ENCODE data around the gene UNC13B. TPM values are rescaled to one million over a fixed set of nuclear protein-coding genes. Genes with fewer than 3 reads are reported as not detected.

UNC13B gene
- total and polyA plus RNA-seq, 2 of the 8 experiments (the other 6 are each of a cell fraction or from before 2014, with no cell fraction given) = 23.1 to 51.7 TPM

DNA sequence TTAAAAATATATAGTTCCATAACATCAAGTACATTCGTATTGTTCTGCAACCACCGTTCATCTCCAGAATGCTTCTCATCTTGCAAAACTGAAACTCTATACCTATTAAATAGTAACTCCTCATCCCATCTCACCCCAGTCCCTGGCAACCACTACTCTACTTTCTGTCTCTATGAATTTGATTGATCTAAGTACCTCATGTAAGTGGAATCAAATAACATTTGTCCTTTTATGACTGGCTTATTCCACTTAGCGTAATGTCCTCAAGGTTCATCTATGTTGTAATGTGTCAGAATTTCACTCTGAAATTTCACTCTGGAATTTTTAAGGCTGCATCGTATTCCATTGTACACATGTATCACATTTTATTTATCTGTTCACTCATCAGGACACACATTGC, 196.0 kb downstream of the UNC13B start:
- no peak overlapping the region for H2BK12ac ChIP-seq (ENCODE audit: low read depth, low read length)
- no peak for DNase-seq (ENCODE audit: low read depth in 1 of 2, low spot score in 2 of 2)
- H3K18ac ChIP-seq (ENCODE audit: extremely low read depth, low read length) = no peak overlapping the region
- H2BK15ac ChIP-seq (ENCODE audit: low read length) = no peak overlapping the region
- CTCF ChIA-PET (ENCODE audit: partially characterized antibody) = no interaction called here
- no peak overlapping the region for H3K4me3 ChIP-seq (ENCODE audit: extremely low read depth in 1 of 4, insufficient read depth in 2 of 4, low read depth in 3 of 4, low read length in 4 of 4)
- no peak overlapping the region for H4K8ac ChIP-seq (ENCODE audit: extremely low read depth, insufficient read depth, low read length)
- no peak overlapping the region for H2BK120ac ChIP-seq (replicated peaks; ENCODE audit: low read depth, low read length)
- H2AFZ ChIP-seq (ENCODE audit: low read length) = no peak overlapping the region
- H3K14ac ChIP-seq (ENCODE audit: insufficient read length) = no peak overlapping the region
- H4K5ac ChIP-seq (ENCODE audit: insufficient read length, low read depth, low read length) = no peak overlapping the region
- no peak overlapping the region for H3K27ac ChIP-seq (ENCODE audit: low read depth, low read length)
- H3K9me3 ChIP-seq (ENCODE audit: insufficient read depth in 2 of 2, low read depth in 1 of 2, low read length in 1 of 2) = no peaks in the 10 kb centered on the region
- POLR2A ChIA-PET (ENCODE audit: partially characterized antibody) = no interaction called here
- no peak overlapping the region for H3K23ac ChIP-seq (ENCODE audit: insufficient read length)
- FAIRE-seq = no peak
- no peaks in the 10 kb centered on the region for H3K27me3 ChIP-seq (replicated peaks in 1 of 4; ENCODE audit: control insufficient read depth in 3 of 4, extremely low read depth in 1 of 4, insufficient read depth in 3 of 4, low read length in 3 of 4)
- no peaks in the 10 kb centered on the region for H3K79me2 ChIP-seq (ENCODE audit: control insufficient read depth in 1 of 2, insufficient read depth in 2 of 2, low read length in 2 of 2)
- no peak overlapping the region for H2BK5ac ChIP-seq (ENCODE audit: low read depth, low read length)
- H3K4me1 ChIP-seq (replicated peaks in 1 of 4; ENCODE audit: control insufficient read depth in 3 of 4, insufficient read depth in 4 of 4, low read length in 3 of 4) = no peaks in the 10 kb centered on the region
- H4K91ac ChIP-seq (replicated peaks; ENCODE audit: insufficient read length, low read length) = no peak overlapping the region
- H3K23me2 ChIP-seq (ENCODE audit: low read depth, low read length) = no peaks in the 10 kb centered on the region
- no peak overlapping the region for H3K4me2 ChIP-seq (ENCODE audit: insufficient read depth in 1 of 2, low read depth in 2 of 2, low read length in 2 of 2)
- no peak overlapping the region for H3K9ac ChIP-seq (replicated peaks in 1 of 4; ENCODE audit: extremely low read depth in 1 of 4, low read depth in 3 of 4, low read length in 3 of 4)
- H2BK20ac ChIP-seq (ENCODE audit: low read length) = no peak overlapping the region
- no peaks in the 10 kb centered on the region for H3K36me3 ChIP-seq (ENCODE audit: control insufficient read depth in 2 of 4, insufficient read depth in 4 of 4, low read length in 3 of 4)
- no peak overlapping the region for H3K4ac ChIP-seq (replicated peaks; ENCODE audit: insufficient read length, low read depth, low read length)
- H4K20me1 ChIP-seq (replicated peaks in 1 of 2; ENCODE audit: control insufficient read depth in 1 of 2, insufficient read depth in 2 of 2, low read length in 2 of 2) = no peaks in the 10 kb centered on the region
- no peak overlapping the region for H3K56ac ChIP-seq (replicated peaks; ENCODE audit: insufficient read length, low read depth, low read length)
- WGBS, 2 experiments (ENCODE audit: extremely low coverage in 1 of 2, insufficient coverage in 1 of 2, insufficient read length in 1 of 2, insufficient replicate concordance in 2 of 2, low coverage in 1 of 2, low lambda C conversion rate in 2 of 2, missing lambda C conversion rate in 1 of 2) = 88% methylated on average over 4 of the region's 4 CpGs; no CpG with 5 or more reads in 1 of the 2 experiments
- no peaks in the 10 kb centered on the region for H3K79me1 ChIP-seq (ENCODE audit: low read depth, low read length)
- no peak overlapping the region for H2AK5ac ChIP-seq (ENCODE audit: low read depth, low read length)
- TF ChIP-seq, protein P1, sequence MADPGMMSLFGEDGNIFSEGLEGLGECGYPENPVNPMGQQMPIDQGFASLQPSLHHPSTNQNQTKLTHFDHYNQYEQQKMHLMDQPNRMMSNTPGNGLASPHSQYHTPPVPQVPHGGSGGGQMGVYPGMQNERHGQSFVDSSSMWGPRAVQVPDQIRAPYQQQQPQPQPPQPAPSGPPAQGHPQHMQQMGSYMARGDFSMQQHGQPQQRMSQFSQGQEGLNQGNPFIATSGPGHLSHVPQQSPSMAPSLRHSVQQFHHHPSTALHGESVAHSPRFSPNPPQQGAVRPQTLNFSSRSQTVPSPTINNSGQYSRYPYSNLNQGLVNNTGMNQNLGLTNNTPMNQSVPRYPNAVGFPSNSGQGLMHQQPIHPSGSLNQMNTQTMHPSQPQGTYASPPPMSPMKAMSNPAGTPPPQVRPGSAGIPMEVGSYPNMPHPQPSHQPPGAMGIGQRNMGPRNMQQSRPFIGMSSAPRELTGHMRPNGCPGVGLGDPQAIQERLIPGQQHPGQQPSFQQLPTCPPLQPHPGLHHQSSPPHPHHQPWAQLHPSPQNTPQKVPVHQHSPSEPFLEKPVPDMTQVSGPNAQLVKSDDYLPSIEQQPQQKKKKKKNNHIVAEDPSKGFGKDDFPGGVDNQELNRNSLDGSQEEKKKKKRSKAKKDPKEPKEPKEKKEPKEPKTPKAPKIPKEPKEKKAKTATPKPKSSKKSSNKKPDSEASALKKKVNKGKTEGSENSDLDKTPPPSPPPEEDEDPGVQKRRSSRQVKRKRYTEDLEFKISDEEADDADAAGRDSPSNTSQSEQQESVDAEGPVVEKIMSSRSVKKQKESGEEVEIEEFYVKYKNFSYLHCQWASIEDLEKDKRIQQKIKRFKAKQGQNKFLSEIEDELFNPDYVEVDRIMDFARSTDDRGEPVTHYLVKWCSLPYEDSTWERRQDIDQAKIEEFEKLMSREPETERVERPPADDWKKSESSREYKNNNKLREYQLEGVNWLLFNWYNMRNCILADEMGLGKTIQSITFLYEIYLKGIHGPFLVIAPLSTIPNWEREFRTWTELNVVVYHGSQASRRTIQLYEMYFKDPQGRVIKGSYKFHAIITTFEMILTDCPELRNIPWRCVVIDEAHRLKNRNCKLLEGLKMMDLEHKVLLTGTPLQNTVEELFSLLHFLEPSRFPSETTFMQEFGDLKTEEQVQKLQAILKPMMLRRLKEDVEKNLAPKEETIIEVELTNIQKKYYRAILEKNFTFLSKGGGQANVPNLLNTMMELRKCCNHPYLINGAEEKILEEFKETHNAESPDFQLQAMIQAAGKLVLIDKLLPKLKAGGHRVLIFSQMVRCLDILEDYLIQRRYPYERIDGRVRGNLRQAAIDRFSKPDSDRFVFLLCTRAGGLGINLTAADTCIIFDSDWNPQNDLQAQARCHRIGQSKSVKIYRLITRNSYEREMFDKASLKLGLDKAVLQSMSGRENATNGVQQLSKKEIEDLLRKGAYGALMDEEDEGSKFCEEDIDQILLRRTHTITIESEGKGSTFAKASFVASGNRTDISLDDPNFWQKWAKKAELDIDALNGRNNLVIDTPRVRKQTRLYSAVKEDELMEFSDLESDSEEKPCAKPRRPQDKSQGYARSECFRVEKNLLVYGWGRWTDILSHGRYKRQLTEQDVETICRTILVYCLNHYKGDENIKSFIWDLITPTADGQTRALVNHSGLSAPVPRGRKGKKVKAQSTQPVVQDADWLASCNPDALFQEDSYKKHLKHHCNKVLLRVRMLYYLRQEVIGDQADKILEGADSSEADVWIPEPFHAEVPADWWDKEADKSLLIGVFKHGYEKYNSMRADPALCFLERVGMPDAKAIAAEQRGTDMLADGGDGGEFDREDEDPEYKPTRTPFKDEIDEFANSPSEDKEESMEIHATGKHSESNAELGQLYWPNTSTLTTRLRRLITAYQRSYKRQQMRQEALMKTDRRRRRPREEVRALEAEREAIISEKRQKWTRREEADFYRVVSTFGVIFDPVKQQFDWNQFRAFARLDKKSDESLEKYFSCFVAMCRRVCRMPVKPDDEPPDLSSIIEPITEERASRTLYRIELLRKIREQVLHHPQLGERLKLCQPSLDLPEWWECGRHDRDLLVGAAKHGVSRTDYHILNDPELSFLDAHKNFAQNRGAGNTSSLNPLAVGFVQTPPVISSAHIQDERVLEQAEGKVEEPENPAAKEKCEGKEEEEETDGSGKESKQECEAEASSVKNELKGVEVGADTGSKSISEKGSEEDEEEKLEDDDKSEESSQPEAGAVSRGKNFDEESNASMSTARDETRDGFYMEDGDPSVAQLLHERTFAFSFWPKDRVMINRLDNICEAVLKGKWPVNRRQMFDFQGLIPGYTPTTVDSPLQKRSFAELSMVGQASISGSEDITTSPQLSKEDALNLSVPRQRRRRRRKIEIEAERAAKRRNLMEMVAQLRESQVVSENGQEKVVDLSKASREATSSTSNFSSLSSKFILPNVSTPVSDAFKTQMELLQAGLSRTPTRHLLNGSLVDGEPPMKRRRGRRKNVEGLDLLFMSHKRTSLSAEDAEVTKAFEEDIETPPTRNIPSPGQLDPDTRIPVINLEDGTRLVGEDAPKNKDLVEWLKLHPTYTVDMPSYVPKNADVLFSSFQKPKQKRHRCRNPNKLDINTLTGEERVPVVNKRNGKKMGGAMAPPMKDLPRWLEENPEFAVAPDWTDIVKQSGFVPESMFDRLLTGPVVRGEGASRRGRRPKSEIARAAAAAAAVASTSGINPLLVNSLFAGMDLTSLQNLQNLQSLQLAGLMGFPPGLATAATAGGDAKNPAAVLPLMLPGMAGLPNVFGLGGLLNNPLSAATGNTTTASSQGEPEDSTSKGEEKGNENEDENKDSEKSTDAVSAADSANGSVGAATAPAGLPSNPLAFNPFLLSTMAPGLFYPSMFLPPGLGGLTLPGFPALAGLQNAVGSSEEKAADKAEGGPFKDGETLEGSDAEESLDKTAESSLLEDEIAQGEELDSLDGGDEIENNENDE (IDR thresholded peaks at IDR 0.05; ENCODE audit: insufficient replicate concordance, low read length) = no peak
